ENCODE results near the gene TUBA1C. TPM values are rescaled to one million over a fixed set of nuclear protein-coding genes. Genes with fewer than 3 reads are reported as not detected.
"Not testable (repeated sequence)": the region's sequence is repeated elsewhere in the genome, so short reads cannot be mapped to it uniquely, and the experiment has no call there.

The TUBA1C gene
- total RNA-seq, 1 donor from 2014 or later = 187 TPM

GRCh38 chr12:49276304-49277290 lies 11.7 kb downstream of the TUBA1C start:
- Mint-ChIP-seq H3K4me3 (no peak overlapping the region), H3K27me3 (peaks cover 3% of the 10 kb centered on the region), H3K4me1 (ENCODE audit: unreplicated experiment) (peaks cover 13% of the 10 kb centered on the region), H3K27ac (no peak overlapping the region), H3K36me3 (peaks cover 7% of the 10 kb centered on the region), H3K9me3 (no peaks in the 10 kb centered on the region)
- DNase-seq (ENCODE audit: extremely low spot score, unreplicated experiment) = no peak
- TF ChIP-seq, protein P1, sequence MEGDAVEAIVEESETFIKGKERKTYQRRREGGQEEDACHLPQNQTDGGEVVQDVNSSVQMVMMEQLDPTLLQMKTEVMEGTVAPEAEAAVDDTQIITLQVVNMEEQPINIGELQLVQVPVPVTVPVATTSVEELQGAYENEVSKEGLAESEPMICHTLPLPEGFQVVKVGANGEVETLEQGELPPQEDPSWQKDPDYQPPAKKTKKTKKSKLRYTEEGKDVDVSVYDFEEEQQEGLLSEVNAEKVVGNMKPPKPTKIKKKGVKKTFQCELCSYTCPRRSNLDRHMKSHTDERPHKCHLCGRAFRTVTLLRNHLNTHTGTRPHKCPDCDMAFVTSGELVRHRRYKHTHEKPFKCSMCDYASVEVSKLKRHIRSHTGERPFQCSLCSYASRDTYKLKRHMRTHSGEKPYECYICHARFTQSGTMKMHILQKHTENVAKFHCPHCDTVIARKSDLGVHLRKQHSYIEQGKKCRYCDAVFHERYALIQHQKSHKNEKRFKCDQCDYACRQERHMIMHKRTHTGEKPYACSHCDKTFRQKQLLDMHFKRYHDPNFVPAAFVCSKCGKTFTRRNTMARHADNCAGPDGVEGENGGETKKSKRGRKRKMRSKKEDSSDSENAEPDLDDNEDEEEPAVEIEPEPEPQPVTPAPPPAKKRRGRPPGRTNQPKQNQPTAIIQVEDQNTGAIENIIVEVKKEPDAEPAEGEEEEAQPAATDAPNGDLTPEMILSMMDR (conservative IDR thresholded peaks at IDR 0.05) = no peak

- Mint-ChIP-seq H3K27me3 (peaks cover 3% of the 10 kb centered on the region), H3K4me3 (no peak overlapping the region), H3K27ac (no peak overlapping the region), H3K36me3 (peaks cover 7% of the 10 kb centered on the region), H3K9me3 (no peaks in the 10 kb centered on the region), H3K4me1 (ENCODE audit: unreplicated experiment) (peaks cover 13% of the 10 kb centered on the region)
- TF ChIP-seq, protein P1 (conservative IDR thresholded peaks at IDR 0.05) = no peak
- DNase-seq (ENCODE audit: extremely low spot score, unreplicated experiment) = no peak
Measured at GRCh38 chr12:49277466-49277865, 12.6 kb downstream of the TUBA1C start.

DNA sequence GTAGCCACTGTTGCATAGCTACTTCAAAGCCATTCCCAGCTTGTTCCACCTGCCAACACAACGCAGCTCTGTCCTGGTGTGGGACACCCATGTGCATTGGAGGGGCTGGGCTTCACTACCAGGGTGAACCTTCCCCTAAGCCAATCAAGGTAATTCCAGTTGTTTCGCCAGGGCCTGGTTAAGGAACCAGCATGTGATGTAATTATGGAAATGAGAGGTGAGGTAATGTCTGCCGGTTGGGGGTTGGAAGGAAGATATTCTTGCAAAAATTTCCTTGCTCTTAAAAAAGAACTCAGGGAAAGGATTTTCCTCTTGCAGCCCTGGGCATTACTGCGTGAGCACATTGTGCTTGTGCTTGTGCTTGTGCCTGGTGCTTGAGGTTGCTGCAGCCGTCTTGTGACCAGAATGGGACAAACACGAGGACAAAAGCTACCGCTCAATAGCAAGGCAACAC lies 14.9 kb downstream of the TUBA1C start:
- peak overlapping the region; percentile 48 for H3K27ac Mint-ChIP-seq
- no peaks in the 10 kb centered on the region for H3K36me3 Mint-ChIP-seq
- H3K4me3 Mint-ChIP-seq = no peak overlapping the region
- H3K4me1 Mint-ChIP-seq (ENCODE audit: unreplicated experiment) = peaks cover 13% of the 10 kb centered on the region
- no peaks in the 10 kb centered on the region for H3K9me3 Mint-ChIP-seq
- no peak for DNase-seq (ENCODE audit: extremely low spot score, unreplicated experiment)
- peaks cover 3% of the 10 kb centered on the region for H3K27me3 Mint-ChIP-seq
- TF ChIP-seq, protein P1 (conservative IDR thresholded peaks at IDR 0.05) = no peak

GRCh38 chr12:49280545-49280944 lies 15.7 kb downstream of the TUBA1C start:
- H3K4me1 Mint-ChIP-seq (ENCODE audit: unreplicated experiment) = peaks cover 13% of the 10 kb centered on the region
- not testable (repeated sequence) for H3K36me3 Mint-ChIP-seq; H3K4me3 Mint-ChIP-seq; DNase-seq (ENCODE audit: extremely low spot score, unreplicated experiment); H3K9me3 Mint-ChIP-seq; H3K27ac Mint-ChIP-seq; H3K27me3 Mint-ChIP-seq

DNA sequence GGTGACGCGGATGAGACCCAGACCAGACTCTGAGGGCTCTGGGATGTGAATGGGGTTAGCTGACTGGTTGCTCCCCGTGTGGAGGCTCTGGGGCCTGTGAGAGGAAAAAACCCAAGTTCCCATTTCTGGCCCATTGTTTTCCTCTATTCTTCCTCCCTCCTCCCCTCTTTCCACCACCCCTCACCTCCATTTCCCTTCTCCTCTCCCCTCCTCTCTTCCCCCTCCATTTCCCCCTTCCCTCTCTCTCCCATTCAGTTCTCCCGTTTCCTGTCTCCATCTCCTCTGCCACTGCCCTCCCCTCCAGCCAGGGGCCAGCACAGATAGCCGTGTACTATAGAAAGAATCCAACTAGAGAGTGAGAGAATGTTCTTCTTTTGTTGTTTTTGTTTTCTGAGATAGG lies 17.4 kb downstream of the TUBA1C start:
- peaks cover 8% of the 10 kb centered on the region for H3K4me1 Mint-ChIP-seq (ENCODE audit: unreplicated experiment)
- no peak for DNase-seq (ENCODE audit: extremely low spot score, unreplicated experiment)
- peaks cover 11% of the 10 kb centered on the region for H3K27me3 Mint-ChIP-seq
- no peak overlapping the region for H3K4me3 Mint-ChIP-seq
- H3K36me3 Mint-ChIP-seq = no peaks in the 10 kb centered on the region
- no peaks in the 10 kb centered on the region for H3K9me3 Mint-ChIP-seq
- TF ChIP-seq, protein P1 (conservative IDR thresholded peaks at IDR 0.05) = no peak
- H3K27ac Mint-ChIP-seq = no peak overlapping the region

GRCh38 chr12:49282740-49283375 lies 18.0 kb downstream of the TUBA1C start:
- H3K36me3 Mint-ChIP-seq; H3K4me3 Mint-ChIP-seq; H3K27ac Mint-ChIP-seq; DNase-seq (ENCODE audit: extremely low spot score, unreplicated experiment); H3K4me1 Mint-ChIP-seq (ENCODE audit: unreplicated experiment); H3K9me3 Mint-ChIP-seq: not testable (repeated sequence)
- peaks cover 16% of the 10 kb centered on the region for H3K27me3 Mint-ChIP-seq

All from type B pancreatic cell (in vitro differentiated cells).